Erythroblast (primary cell): ENCODE data around the gene SLC38A5.

ENCODE experiments used
- GATA1 ChIP-seq: IDR thresholded peaks from 2 replicates; pipeline ENCODE4 v1.6.1; 2011; ENCODE audit warnings: low read depth, mild to moderate bottlenecking, control low read depth, low read length, moderate library complexity
- POLR2A ChIP-seq: IDR thresholded peaks from 2 replicates; pipeline ENCODE4 v1.6.1; 2011; ENCODE audit warnings: mild to moderate bottlenecking, low read length

- no peak for TF ChIP-seq POLR2A
- no peak for TF ChIP-seq GATA1
Observed at GRCh38 chrX:48487362-48487798, 17.3 kb upstream of the SLC38A5 start.
